ENCODE results near the gene DTNB.
"Not testable (repeated sequence)": the region's sequence is repeated elsewhere in the genome, so short reads cannot be mapped to it uniquely, and the experiment has no call there.

DTNB gene

GRCh38 chr2:25537526-25537925 is 135.9 kb downstream of the DTNB start:
- DNase-seq, result no peak

DNA sequence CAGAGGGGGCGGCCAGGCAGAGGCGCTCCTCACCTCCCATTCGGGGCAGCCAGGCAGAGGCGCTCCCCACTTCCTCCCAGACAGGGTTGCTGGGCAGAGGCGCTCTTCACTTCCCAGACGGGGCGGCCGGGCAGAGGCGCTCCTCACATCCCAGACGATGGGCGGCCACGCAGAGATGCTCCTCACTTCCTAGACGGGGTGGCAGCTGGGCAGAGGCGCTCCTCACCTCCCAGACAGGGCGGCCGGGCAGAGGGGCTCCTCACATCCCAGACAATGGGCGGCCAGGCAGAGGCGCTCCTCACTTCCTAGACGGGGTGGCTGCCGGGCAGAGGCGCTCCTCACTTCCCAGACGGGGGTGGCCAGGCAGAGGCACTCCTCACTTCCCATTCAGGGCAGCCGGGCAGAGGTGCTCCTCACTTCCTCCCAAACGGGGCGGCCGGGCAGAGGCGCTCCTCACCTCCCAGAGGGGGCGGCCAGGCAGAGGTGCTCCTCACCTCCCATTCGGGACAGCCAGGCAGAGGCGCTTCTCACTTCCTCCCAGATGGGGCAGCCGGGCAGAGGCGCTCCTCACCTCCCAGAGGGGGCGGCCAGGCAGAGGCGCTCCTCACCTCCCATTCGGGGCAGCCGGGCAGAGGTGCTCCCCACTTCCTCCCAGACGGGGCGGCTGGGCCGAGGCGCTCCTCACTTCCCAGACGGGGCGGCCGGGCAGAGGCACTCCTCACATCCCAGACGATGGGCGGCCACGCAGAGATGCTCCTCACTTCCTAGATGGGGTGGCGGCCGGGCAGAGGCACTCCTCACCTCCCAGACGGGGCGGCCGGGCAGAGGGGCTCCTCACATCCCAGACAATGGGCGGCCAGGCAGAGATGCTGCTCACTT is 137.7 kb downstream of the DTNB start:
- not testable (repeated sequence) for DNase-seq

- not testable (repeated sequence) for DNase-seq
These were observed 138.4 kb downstream of the DTNB start for GRCh38 chr2:25534937-25535336.

GRCh38 chr2:25534455-25534854 is 138.9 kb downstream of the DTNB start:
- DNase-seq, result no peak

DNA sequence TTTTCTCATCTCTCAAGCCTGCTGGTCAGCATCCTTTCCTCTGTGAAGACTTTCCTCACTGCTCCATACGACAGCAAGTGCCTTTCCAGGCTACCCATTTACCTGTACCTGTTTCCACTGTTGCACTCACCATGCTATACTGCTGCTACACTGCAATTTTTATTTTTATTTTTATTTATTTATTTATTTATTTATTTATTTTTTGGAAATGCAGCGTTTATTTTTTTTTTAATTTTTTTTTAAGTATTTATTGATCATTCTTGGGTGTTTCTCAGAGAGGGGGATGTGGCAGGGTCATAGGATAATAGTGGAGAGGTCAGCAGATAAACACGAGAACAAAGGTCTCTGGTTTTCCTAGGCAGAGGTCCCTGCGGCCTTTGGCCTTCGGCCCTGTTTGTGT is 139.6 kb downstream of the DTNB start:
- not testable (repeated sequence) for DNase-seq

- no peak for DNase-seq
These were observed 140.9 kb downstream of the DTNB start for GRCh38 chr2:25532521-25532920.

- no peak for DNase-seq
These were observed 144.3 kb downstream of the DTNB start for GRCh38 chr2:25529034-25529433.

- DNase-seq, result no peak
These were observed 145.2 kb downstream of the DTNB start for GRCh38 chr2:25528173-25528572.

DNA sequence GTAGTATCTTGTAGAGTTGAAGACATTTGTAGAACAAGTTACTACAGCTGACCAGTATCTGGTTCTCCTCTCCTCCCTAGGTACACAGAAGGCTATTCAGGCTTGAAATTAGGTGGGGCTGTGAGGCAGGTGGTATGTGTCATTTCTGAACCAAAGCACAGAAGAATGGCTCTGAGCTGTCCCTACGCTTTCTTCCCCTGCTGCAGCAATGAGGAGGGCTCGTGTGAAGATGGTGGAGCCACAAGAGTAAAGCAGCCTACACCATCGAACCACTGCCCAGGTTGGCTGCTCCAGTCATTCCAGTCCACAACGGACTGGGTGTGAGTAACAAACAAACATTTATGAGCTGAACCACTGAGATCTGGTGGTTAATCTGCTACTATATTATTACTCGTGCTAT is 148.9 kb downstream of the DTNB start:
- no peak for DNase-seq

DNA sequence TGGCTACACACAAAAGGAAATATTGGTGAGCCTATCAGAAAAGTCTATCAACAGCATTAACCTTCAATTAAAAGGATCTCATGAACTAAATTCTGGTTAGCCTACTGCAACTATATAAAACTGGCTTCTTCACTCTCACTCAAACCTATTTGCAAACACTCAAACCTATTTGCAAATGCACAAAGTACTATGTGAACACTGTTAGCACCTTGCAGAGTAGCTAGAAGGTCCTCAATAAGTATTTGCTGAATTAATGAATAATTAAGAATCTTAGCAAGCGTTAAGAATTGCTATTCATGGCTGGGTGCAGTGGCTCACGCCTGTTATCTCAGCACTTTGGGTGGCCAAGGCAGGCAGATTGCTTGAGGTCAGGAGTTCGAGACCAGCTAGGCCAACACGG is 150.3 kb downstream of the DTNB start:
- DNase-seq, result no peak

GRCh38 chr2:25521665-25522387 is 151.6 kb downstream of the DTNB start:
- DNase-seq, result peak; percentile 17

- DNase-seq, result no peak
These were observed 152.3 kb downstream of the DTNB start for GRCh38 chr2:25521126-25521525.

DNA sequence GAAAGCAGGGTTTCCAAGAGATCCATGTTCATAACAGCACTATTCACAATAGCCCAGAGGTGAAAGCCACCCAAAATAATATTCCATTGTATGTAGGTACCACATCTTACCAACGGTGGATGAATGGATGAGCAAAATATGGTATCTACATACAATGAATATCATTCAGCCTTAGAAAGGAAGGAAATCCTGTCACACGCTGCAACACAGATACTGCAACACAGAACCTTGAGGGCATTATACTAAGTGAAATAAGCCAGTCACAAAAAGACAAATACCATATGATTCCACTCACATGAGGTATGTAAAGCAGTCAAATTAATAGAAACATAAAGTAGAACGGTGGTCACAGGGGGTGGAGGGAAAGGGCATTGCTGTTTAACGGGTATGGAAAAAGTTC is 155.7 kb downstream of the DTNB start:
- no peak for DNase-seq

- no peak for DNase-seq
These were observed 159.2 kb downstream of the DTNB start for GRCh38 chr2:25514043-25514637.

GRCh38 chr2:25512707-25513106 is 160.7 kb downstream of the DTNB start:
- DNase-seq, result no peak

- DNase-seq, result no peak
These were observed 167.2 kb downstream of the DTNB start for GRCh38 chr2:25506226-25506625.

DNA sequence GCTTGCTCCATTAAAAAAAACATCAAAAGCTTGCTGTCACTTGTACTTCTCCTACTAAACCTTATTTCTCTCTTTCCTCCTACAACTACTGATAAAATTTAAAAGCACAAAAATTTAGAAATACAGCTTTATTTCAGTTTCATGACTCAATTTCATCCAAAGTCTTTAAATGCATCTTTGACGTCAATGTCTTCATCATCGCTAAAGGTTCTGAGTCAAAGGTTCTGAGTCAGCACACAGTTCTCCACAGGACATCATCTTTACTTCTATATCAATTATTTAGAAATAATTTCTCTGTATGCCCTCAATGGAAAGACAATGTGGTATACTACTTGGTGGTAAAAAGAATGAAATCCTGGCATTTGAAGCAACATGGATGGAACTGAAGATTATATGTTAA is 167.8 kb downstream of the DTNB start:
- no peak for DNase-seq

GRCh38 chr2:25505182-25505581 is 168.2 kb downstream of the DTNB start:
- no peak for DNase-seq

- DNase-seq, result no peak
These were observed 169.1 kb downstream of the DTNB start for GRCh38 chr2:25504266-25504665.

DNA sequence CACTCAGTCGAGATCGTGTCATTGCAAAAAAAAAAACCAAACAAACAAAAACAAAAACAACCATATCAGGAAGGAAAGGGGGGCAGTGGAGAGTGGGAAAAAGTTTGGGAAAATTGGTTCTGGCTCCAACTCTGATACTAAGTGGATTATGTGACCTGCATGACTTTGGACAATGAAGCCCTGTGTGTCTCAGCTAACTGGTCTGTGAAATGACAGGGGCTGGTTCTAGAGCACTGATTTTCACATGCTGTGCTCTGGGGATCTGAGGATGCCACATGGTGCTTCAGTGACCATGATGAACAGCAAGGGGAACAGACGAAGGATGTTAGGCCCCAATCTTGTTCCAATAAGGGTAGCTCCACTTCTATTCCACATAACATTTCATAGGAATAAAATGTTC is 174.2 kb downstream of the DTNB start:
- DNase-seq, result no peak

DNA sequence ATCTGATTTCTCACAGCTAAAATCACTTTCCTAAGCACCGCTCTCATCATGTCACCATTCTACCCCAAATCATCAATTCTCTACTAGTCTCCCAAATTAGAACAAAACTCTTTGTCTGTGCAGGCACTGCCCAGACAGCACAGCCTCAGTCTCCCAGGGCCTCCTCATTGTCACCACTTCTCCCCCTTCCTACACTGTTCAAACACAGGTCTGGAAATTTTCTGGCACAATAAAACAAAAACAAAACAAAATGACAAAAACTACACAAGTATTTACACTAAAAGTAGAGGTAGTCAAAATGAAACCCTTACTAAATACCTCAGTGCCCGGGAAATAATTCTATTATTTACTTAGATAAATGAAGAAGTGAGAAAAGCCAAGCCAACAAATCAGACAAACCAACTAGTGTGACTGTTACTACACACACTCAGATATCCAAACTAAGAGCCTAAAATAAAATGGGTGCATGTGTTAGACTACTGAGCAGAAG is 175.4 kb downstream of the DTNB start:
- DNase-seq, result no peak

DNA sequence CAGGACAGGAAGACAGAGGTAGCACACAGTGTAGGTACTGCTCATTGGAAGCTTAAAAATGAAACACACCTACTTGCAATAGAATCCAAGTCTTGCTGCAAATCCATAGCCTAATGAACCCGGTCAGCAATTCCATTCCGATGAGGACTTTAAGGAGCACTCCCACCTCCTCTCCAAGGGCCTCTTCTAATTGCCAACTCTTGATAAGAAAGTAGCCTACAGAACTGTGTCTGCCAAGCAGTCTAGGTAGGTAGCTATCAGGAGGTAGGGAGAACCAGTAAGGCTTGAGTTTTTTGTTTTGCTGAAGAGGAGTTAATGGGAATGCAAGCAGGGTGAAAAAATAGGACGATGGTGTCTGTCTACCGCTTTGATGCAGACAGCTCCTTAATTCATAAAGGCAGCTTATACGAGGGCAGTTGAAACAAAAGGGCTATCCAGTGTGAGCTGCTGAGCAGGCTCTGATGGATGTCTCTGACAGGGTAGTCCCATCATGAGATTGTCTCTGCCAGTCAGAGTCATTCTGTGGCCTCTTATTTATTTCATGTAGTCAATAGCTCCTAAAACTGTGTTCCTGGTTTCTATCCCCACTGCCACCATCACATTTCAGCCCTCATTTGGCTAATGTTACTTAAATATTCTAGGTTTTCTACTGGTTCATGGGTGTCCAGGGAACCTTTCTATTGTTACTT is 176.0 kb downstream of the DTNB start:
- no peak for DNase-seq

DNA sequence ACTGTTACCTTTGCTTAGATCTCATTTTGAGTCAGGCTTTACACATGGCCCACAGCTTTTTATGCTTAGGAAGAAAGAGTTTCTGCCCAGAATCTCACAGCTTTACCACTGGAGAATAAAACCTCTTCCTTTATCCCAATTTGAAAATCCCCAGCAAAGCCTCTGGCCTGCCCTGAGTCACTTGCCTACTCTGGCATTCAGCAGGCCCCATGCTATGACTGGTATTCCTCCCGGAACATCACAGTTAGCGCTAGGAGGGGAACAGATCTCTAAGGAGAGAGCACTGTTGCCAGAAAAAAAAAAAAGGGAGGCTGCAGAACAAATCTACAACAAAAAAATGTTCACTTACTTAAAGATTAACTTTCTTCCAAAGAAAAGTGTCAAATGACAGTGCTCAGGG is 178.8 kb downstream of the DTNB start:
- no peak for DNase-seq

Measured in activated CD4-positive, alpha-beta T cell treated with anti-CD3 and anti-CD28 coated beads for 48 hours (primary cell).